ENCODE measurements around the gene OR1E1. TPM values are rescaled to one million over a fixed set of nuclear protein-coding genes. Genes with fewer than 3 reads are reported as not detected.
"Not testable (repeated sequence)": the region's sequence is repeated elsewhere in the genome, so short reads cannot be mapped to it uniquely, and the experiment has no call there.

The OR1E1 gene, protein sequence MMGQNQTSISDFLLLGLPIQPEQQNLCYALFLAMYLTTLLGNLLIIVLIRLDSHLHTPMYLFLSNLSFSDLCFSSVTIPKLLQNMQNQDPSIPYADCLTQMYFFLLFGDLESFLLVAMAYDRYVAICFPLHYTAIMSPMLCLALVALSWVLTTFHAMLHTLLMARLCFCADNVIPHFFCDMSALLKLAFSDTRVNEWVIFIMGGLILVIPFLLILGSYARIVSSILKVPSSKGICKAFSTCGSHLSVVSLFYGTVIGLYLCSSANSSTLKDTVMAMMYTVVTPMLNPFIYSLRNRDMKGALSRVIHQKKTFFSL
- total RNA-seq, result not detected
- long read RNA-seq, result 0 reads

DNA sequence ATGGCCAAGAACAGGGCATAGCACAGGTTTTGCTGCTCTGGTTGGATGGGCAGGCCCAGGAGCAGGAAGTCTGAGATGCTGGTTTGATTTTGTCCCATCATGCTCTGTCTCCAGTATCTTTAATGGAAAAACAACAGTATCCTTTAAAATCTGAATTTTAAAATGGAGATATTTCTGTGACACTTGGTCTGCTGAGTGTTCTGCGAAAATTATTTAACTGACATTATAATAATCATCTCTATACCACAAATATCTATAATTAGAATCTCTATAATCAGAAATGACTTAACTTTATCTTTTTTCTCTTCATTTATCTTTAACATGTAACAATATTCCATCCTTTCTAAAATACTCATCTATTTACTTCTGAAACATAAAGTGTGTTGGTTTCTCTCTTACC, at the start of gene OR1E1:
Gene OR1E1, minus strand, starts transcription at position 101 of the 400 bp plus-strand sequence. Its CDS starts 0 bp downstream, at position 101.
- intact Hi-C loops (cut with DNase I), result no loop called here
- DNase-seq (ENCODE audit: missing footprints), result no peak
- ATAC-seq, result no peak

DNA sequence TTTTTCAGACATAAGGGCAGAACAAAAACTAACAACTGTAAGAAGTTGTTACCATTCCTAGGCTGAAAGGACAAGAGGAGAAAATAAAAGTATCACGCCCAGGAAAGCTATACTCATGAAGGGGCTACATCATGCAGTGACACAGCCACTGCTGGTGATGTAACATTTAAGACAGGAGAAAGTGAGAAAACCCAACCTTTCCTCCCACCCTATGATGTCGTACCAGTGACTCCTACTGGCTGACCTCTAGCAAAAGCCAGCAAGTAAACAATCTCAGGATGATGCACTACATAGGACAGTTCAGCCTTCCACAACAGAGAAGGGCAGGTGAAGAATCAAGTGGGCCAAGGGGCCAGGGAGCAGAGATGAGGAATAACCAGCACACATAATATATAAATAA, 49.4 kb upstream of the OR1E1 start:
- DNase-seq (ENCODE audit: missing footprints) (no peak), ATAC-seq (no peak)
- intact Hi-C loops (cut with DNase I), result no loop called here

DNA sequence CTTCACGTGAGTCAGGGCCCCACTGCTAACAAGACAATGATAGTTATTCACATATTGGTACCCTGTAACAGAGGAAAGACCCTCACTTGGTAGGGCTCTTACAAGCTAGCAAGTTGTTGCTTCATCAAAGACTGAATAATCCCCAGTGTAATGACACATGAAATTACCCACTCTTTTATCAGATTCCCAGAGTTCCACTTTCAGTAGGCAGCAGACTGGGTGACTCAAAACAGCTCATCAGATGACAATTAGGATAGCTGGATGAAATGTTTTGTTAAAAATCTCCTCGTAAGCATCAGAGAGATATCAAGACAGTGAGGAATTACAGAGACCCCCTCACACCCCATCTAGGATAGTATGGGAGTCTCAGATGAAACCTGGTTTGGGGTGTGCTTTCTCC, 42.2 kb upstream of the OR1E1 start:
- ATAC-seq, result no peak
- DNase-seq (ENCODE audit: missing footprints), result no peak
- intact Hi-C loops (cut with DNase I), result no loop called here

DNA sequence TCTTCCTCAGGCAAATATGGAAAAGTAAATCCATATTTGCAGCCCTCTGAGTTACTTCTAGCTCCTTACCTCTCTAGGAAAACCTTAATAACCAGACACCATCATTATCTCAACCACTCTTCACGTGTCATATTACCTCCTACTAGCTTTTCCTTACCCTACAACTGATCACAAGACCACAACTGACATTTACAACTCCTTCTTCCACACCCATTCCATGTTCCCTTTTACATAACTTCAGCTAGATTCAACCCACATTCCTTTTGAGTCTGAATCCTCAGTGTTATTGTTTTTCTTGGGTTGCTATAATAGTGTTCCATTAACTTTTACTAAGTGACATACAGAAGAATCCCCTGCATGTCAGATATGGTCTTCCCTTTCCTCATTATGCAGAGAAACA, 40.2 kb upstream of the OR1E1 start:
- ATAC-seq (no peak), DNase-seq (ENCODE audit: missing footprints) (no peak)
- intact Hi-C loops (cut with DNase I), result no loop called here

DNA sequence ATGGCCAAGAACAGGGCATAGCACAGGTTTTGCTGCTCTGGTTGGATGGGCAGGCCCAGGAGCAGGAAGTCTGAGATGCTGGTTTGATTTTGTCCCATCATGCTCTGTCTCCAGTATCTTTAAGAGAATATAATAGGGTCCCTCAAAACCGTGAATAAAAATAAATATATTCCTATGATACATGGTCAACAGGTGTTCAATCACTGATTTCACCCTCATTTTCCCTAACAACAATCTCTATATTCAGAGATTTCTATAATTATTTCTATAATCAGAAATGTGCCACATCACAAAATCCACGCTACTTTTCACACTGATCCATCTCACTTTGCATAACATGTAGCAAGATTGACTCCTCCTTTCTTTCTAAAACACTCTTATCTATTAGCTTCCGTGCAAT, 35.5 kb upstream of the OR1E1 start, which contains the start of gene OR1E2:
Gene OR1E2, minus strand, starts transcription at position 101 of the 400 bp plus-strand sequence. Its CDS starts 0 bp downstream, at position 101.
- intact Hi-C loops (cut with DNase I), result no loop called here
- ATAC-seq (no peak), DNase-seq (ENCODE audit: missing footprints) (no peak)

DNA sequence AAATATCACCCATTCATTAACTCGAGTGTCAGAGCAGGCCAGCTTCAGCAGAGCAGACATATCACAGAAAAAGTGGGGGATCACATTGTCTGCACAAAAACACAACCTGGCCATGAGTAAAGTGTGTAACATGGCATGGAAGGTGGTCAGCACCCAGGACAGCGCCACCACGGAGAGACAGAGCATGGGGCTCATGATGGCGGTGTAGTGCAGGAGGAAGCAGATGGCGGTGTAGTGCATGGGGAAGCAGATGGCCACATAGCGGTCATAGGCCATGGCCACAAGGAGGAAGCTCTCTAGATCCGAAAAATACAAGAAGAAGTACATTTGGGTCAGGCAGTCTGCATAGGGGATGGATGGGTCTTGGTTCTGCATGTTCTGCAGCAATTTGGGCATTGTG, 35.0 kb upstream of the OR1E1 start:
- ATAC-seq; intact Hi-C loops (cut with DNase I): not testable (repeated sequence)

DNA sequence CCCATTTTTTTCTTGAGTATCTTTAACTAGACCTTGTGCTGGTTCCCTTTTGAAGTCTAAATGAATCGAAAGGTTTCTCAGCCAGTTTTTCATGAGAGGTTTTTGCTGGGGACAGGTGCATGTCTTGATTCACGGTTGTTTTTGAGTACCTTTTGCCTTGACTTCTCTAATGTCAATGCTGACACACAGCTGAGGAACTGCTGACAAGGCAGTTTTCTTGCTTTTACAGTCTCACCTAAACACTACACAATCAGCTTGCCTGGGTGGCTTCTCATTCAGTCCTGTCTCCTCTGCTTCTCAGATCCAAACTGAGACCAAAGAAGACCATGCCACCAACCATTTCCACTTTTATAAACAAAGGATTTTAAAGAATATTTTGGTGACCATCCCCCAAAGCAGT, 20.0 kb upstream of the OR1E1 start:
- ATAC-seq, result no peak
- intact Hi-C loops (cut with DNase I), result no loop called here
- no peak for DNase-seq (ENCODE audit: missing footprints)

More for the DNA sequence above, 35.0 kb upstream of the OR1E1 start:
- DNase-seq (ENCODE audit: missing footprints), result not testable (repeated sequence)

DNA sequence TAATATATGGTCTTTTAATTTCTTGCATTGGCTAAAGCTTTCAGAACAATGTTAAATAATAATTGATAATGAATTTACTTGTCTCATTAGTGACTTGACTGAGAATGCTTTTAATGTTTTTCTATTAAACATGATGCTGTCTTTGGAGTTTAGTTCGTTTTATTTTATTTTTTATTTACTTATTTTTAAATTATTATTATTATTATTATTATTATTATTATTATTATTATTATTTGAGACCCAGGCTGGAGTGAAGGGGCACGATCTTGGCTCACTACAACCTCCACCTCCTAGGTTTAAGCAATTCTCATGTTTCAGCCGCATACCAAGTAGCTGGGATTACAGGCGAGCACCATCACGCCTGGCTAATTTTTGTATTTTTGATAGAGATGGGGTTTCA, 17.4 kb upstream of the OR1E1 start:
- intact Hi-C loops (cut with DNase I), result no loop called here
- DNase-seq (ENCODE audit: missing footprints) (no peak), ATAC-seq (no peak)

DNA sequence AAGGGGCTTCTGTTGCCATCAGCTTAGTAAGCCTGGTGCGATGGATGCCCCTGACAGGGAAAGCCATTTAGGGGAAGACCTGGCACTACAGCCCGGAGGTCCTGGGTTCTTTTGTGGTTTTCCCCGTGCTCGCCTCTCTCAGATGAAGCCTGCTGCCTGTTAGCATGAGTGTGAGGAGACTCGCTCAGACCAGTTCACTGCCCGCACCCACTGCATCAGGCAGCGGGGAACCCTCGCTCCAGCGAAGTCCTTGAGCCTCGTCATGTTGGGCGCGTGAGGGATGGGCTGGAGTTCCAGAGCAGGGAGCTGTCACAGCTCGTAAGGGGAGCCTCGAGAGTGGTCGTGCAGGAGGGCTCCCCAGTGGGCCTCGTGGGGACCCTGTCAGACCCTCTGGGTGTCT, 14.0 kb upstream of the OR1E1 start:
- ATAC-seq; intact Hi-C loops (cut with DNase I); DNase-seq (ENCODE audit: missing footprints): not testable (repeated sequence)

DNA sequence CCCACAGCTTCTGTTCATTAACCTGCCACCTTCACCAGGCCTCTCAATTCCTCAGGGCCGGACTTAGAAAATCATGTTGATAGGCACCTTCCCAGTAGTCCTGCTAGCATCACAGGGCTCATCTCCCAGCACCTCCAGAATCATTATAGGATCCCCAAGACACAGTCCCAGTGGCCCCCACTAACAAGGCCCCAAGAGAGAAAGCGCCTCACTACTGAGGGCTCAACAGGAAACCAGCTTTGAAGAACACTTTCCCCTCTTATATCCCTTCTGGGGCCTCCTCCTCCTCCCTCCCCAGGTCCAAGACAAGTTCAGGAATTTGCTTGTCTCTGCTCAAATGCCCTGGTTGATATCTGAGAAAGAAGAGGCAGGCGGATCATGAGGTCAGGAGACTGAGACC, 12.9 kb upstream of the OR1E1 start, which contains the start of gene OR3A3:
Gene OR3A3, plus strand, starts transcription at position 301 of the 400 bp plus-strand sequence.
- intact Hi-C loops (cut with DNase I), result no loop called here
- DNase-seq (ENCODE audit: missing footprints) (no peak), ATAC-seq (no peak)

DNA sequence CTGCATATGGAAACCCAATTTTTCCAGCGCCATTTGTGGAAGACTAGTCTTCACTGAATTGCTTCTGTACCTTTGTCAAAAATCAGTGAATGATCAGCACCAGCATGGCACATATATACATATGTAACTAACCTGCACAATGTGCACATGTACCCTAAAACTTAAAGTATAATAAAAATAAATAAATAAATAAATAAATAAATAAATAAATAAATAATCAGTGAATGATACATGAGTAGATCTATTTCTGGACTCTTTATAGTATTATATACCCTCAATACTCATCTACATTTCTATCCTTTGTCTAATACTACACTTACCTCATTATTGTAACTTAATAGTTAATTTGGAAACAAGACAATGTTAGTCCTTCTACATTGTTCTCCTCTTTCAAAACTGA, 5.6 kb upstream of the OR1E1 start:
- intact Hi-C loops (cut with DNase I); DNase-seq (ENCODE audit: missing footprints): not testable (repeated sequence)

DNA sequence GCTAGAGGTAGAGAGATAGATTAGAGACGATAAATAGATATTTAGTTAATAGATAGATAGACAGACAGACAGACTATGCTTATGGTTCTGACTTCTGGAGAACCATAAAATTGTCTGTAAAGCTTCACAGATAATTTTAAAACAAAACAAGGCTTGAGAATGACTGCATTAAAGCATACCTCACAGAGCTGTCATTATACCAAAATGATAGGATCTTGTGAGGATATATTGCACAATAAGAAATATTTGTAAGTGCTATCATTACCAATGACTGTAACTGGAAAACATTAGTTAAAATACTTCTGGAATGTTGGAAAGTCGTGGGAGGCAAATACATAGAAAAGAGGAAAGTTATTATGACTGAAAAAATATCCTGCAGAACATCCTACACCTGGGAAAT, 3.6 kb upstream of the OR1E1 start:
- intact Hi-C loops (cut with DNase I), result no loop called here
- DNase-seq (ENCODE audit: missing footprints) (no peak), ATAC-seq (no peak)

More for the DNA sequence above, 5.6 kb upstream of the OR1E1 start:
- ATAC-seq, result not testable (repeated sequence)

DNA sequence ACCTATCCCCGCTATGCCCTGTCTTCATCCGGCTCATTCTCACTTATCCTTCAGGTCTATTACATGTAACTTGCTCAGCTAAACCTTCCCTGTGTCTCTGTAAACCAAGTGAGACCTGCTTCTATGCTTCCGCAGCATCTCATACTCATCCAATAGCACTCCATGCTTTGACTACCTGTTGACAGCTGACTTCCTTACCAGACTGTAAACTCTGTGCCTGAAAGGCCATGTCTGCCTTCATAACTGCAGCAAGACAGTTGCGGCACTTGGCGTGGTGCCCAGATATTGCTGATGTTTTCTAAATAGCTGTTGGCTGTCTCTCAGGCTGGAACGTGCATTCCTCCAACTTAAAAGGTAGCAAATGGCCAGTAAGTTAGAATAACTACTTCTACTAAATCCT, 1.8 kb upstream of the OR1E1 start:
- intact Hi-C loops (cut with DNase I), result no loop called here
- DNase-seq (ENCODE audit: missing footprints), result no peak
- ATAC-seq, result no peak

DNA sequence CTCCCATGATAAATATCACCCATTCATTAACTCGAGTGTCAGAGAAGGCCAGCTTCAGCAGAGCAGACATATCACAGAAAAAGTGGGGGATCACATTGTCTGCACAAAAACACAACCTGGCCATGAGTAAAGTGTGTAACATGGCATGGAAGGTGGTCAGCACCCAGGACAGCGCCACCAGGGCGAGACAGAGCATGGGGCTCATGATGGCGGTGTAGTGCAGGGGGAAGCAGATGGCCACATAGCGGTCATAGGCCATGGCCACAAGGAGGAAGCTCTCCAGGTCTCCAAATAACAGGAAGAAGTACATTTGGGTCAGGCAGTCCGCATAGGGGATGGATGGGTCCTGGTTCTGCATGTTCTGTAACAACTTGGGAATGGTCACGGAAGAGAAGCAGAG, 409 bp downstream of the OR1E1 start:
- DNase-seq (ENCODE audit: missing footprints); ATAC-seq; intact Hi-C loops (cut with DNase I): not testable (repeated sequence)

DNA sequence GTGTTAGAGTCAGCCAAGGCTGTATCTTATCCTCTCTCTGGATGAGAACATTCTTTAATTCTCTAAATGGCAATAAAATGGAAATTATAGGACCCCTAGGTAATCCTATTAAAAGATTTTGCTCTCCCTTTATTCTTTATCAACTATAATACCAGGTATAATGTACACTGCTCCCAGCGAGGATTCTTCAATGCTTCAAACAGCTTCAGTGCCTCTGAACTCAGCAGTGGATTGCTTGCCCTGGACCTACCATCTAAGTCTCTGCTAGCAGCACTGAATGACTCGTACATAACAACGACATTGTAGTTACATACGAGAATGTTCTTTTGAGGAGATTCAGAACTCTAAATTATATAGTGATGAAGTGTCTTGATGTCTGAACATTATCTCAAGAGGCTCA, 8.4 kb downstream of the OR1E1 start:
- no peak for ATAC-seq
- intact Hi-C loops (cut with DNase I), result no loop called here
- no peak for DNase-seq (ENCODE audit: missing footprints)

DNA sequence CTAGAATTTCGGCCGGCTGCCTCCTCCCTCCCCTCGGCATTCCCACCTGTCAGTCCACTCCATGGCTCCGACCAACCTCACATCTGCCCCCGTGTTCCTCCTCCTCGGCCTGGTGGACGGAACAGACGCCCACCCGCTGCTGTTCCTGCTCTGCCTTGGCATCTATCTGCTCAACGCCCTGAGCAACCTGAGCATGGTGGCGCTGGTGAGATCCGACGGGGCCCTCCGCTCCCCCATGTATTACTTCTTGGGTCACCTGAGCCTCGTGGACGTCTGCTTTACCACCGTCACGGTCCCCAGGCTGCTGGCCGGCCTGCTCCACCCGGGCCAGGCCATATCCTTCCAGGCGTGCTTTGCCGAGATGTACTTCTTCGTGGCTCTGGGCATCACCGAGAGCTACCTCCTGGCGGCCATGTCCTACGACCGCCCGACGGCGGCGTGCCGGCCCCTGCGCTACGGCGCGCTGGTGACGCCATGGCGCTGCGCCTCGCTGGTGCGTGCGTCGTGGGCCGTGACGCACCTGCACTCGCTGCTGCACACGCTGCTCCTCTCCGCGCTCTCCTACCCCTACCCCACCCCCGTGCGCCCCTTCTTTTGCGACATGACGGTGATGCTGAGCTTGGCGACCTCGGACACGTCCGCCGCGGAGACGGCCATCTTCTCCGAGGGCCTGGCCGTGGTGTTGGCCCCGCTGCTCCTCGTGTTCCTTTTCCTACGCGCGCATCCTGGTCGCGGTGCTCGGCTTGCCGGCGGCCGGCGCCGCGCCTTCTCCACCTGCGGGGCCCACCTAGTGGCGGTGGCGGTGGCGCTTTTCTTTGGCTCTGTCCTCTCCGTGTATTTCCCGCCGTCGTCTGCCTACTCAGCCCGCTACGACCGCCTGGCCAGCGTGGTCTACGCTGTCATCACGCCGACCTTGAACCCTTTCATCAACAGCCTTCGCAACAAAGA, 12.1 kb downstream of the OR1E1 start, which contains the start of gene OR3A2:
Gene OR3A2, minus strand, starts transcription at position 440 of the 948 bp plus-strand sequence.
- ATAC-seq (no peak), DNase-seq (ENCODE audit: missing footprints) (no peak)
- intact Hi-C loops (cut with DNase I), result no loop called here

DNA sequence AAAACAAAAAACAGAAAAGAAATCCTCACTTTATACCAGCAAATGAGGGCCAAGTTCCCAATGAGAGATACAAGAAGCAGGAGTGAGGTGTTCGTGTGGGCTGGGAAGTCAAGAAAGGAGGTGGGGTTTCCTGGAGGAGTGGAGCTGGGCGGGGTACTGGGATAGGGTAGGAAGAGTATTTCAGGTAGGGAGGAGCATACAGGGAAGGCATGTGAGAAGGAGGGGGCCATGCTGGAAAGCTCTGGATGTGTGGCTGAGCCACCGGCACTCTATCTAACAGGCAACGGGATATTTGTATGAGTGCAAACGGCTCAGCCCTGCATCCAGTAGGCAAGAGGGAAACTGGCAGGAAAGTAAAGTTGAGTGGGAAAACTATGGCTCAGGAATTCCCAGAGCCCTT, 16.3 kb downstream of the OR1E1 start:
- no peak for ATAC-seq
- intact Hi-C loops (cut with DNase I), result no loop called here
- no peak for DNase-seq (ENCODE audit: missing footprints)

DNA sequence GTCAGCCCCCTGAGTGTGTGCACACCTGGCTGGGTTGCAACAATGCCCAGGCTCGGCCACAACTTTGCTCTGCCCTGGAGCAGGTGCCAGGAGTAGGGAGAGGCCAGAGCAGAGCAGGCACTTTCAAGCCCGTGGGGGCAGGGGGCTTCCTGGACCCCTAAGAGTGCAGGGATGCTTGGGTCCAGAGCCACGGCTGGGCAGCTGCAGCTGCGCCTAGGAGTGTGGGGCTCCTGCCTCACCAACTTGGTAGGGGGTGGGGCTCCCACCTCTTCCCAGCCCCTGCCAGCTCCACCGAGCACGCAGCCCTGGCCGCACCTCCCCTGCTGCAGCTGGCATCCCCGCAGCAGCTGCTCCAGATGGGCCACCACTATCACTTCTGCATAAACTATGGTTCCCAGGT, 19.9 kb downstream of the OR1E1 start:
- intact Hi-C loops (cut with DNase I), result no loop called here
- DNase-seq (ENCODE audit: missing footprints) (no peak), ATAC-seq (no peak)

DNA sequence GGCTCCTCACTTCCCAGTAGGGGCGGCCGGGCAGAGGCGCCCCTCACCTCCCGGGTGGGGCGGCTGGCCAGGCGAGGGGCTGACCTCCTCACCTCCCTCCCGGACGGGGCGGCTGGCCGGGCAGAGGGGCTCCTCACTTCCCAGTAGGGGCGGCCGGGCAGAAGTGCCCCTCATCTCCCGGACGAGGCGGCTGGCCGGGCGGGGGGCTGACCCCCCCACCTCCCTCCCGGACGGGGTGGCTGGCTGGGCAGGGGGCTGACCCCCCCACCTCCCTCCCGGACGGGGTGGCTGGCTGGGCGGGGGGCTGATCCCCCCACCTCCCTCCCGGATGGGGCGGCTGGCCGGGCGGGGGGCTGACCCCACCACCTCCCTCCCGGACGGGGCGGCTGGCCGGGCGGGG, 27.0 kb downstream of the OR1E1 start:
- ATAC-seq; DNase-seq (ENCODE audit: missing footprints); intact Hi-C loops (cut with DNase I): not testable (repeated sequence)
